ENCODE measurements around the gene OCSTAMP.

The OCSTAMP gene

DNA sequence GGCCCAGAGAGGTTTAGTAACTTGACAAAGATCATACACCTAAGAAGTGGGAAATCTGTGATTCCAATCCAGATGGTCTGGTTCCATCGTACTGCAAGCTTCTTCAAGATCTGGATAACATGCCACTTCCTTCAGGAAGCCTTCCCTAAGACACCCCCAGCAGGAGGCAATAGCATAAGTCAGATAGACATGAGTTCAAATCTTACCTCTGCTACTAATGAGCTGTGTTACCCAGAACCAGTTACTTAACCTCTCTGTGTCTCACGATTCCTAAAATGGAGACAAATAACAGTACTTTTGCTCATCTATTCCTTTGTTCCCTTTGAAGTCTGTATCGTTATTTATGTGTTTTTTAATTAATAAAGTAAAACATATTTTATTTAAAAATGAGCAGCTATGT is 22.3 kb upstream of the OCSTAMP start:
- no peak for DNase-seq

DNA sequence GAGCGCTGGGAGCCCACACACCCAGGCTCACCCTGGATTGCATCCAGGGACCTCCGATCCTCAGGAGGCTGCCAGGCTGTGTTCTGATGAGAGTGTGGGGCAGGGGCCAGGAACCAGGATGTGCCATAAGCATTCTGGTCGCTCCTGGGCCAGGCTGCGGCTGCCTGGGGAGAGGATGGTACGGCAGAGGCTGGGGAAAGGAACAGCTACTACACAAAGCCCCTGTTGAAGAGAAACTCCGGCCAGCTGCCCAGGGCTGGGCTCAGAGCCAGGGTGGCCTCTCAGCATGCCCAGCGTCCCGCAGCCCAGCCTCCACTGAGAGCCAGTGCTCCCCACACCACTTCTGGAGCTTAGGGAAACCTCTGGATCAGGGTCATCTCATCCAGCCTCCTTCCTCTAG is 21.7 kb upstream of the OCSTAMP start:
- DNase-seq = no peak

DNA sequence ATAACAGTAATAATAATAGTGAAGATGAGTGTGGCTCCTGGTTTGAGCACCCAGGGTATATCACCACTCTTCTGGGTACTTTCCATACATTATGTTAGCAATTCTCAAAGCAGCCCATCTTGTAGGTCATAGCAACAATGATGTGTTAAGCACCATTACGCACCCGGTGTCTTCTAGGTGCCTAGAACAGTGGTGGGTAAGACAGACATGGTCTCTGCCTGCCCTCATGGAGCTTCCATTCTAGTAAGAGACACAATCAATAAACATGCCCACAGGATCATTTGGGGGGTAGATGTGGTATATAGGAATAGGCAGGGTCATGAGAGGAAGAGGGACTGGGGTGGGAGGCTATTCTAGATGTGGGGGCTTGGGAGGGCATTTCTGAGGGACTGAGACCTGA is 21.0 kb upstream of the OCSTAMP start:
- DNase-seq = no peak

DNA sequence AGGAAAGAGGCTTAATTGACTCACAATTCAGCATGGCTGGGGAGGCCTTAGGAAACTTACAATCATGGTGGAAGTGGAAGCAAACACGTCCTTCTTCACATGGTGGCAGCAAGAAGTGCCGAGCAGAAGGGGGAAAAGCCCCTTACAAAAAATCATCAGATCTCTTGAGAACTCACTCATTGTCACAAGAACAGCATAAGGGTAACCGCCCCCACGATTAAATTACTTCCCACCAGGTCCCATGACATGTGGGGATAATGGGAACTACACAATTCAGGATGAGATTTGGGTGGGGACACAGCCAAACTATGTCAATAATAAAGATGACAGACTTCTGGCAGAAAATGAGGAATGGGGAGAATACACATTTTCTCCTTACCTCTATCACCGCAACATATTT is 20.5 kb upstream of the OCSTAMP start:
- DNase-seq = no peak

DNA sequence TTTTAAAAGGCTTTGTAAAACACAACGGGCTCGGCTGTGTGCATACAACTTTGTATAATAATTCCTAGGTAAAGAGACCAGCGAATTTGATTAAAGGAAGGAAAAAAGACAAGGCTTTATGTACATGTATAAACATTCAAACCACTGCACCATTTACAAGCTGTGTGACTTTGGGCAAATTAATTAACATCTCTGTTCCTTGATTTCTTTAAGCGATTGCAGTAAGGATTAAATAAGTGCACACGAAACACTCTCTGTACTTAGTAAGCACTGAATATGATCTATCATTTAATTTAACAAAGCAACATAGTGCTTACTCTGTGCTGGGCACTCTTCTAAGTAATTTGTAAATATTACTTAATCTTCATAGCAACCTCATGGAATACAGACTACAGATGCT is 19.5 kb upstream of the OCSTAMP start:
- no peak for DNase-seq

DNA sequence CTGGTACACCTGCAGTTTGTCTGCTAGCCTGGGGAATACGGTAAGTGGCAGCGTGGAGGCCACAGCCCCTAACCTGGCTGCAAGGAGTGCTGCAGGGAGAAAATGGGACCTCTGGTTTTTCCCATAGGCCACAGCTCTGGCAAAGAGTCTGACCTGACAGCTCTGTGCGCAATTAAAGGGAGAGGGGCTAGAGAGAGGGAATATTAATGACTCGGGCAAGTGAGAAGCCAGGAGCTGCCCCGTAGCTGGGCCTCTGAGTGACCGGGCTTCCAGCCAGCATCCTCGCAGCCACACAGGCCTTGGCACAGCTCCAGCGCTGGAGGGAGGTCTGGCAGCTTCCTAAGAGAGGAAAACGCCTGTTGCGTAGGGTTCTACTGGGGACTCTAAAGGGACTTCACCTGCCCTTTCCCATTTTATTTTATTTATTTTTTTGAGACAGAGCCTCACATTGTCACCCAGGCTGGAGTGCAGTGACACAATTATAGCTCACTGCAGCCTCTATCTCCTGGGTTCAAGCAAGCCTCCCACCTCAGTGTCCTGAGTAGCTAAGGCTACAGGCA is 18.2 kb upstream of the OCSTAMP start:
- peak; percentile 87 for DNase-seq

DNA sequence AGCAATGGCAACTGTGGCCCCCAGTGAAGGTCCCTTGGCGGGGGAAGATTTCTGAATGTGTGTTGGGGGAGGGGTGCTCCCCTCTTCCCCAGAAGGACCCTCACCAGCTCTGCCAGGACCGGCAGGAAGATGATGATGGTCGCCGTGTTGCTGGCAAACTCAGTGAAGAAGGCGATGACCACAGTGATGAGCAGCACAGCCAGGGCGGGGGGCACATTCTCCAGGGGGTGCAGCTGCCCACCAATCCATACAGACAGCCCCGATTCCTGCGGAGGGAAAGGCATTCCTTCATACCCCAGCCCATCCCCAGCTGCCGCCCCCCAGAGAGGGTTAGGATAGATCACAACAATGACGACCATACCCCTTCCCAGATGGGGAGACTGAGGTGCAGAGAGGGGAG is 15.7 kb upstream of the OCSTAMP start:
- DNase-seq = no peak

DNA sequence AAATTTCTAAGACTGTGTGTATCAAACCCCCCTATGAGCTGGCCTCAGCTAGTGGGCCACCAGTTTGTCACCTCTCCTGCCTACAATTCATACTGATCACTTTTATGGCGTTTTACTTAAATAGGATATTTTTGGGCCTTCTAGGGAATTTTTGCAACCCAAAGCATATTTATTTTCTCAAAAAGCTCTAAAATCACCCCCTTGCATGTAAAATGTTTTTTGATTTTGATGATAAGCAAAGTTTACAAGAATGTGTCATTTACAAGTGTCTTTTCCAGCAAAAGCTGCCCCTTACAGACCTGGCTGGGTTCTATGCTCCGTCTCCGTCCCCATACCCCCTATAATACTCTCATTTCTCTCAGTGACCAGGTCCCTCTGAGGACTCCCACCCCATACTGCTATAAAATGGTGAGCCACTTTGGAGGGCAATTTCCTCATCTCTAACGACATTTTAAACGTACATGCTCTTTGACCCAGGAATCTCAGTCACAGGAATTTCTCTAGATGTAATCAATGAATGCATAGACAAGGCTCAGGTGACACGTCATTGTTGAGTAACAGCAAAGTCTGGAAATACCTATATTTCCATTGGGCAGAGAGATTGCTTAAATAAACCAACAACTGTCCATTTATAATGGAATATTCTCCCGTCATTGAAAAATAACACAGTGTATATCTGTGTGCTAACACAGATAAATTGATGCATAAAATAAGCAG is 13.9 kb upstream of the OCSTAMP start:
- DNase-seq = no peak

DNA sequence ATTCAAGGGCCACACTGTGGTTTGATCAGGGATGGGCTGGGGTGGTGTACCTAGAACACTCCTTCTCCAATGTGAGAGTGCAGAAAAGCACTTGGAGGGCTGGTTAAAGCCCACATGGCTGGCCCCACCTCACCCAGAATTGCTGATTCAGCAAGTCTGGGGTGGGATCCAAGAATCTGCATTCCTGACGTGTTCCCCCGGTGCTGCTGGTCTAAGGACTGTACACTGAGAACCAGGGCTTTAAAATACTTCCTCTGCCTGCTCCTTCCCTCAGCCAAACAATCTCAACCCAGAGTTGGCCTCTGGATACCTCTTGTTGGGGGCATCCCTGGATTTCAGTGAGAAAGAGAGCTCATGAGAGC is 13.4 kb upstream of the OCSTAMP start:
- DNase-seq = no peak

DNA sequence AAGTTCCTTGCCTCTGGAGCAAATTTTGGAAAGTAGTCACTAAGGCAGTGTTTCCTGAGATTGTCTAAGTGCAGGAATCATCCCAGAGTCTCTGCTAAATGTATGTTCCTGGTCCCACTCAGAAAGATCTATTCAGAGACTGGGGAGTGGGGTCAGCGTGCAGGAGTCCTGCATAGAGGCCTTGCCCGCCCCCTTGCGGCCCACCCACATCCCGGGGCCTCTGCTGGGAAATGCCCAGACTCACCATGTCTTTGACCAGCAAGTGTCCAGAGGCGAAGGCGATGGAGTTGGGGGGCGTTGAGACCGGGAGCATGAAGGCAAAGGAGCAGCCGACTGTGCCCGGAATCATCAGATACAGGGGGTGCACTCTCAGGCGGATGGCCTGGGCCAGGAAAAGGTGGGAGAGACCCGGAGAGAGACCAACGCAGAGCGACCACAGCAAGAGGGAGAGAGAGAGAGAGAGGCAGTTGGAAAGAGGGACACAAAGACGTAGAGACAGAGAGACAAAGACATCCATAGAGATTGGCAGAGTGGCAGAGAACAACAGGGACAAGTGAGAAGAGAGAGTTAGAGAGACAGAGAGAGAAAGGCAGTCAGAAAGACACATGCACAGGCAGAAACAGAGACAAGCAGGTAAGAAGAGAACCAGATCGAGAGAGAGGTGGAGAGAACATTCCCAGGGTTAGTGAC is 12.9 kb upstream of the OCSTAMP start:
- DNase-seq = no peak

DNA sequence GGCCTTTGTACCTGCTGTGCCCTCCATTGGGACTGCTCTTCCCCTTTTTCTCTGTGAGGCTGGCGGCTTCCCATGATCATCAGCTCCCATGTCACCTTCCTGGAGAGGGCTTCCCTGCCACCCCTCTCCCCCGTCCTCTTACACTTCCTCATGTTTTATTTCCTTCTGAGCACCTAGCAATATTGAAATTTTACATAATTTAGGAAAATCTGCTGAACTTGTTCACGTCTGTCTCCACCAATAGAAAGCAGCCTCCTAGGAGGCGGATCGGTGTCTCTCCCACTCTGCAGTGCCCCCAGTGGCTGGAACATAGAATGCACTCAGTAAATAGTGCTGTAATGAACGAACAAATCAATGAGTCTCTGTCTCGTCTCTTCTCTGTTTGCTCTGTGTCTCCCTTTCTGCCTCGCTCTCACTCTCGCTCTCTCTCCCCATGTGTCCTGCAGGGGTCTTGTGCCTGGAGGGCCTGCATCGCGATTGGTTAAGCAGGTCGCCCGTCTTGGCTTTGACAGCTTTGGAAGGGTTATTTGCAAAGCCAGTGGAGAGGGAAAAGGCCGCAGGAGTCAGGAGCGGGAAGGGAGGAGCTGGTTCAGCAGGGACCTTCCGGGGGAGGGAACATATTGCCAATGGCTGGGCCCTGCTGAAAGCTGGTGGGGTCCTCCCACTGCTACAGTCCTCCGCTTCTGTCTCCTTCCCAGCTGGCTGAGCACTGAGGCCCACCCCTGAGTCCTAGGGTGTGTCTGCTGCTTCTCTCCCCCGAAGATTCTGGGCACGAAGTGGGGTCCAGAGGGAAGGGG is 12.1 kb upstream of the OCSTAMP start:
- DNase-seq = peak; percentile 71

DNA sequence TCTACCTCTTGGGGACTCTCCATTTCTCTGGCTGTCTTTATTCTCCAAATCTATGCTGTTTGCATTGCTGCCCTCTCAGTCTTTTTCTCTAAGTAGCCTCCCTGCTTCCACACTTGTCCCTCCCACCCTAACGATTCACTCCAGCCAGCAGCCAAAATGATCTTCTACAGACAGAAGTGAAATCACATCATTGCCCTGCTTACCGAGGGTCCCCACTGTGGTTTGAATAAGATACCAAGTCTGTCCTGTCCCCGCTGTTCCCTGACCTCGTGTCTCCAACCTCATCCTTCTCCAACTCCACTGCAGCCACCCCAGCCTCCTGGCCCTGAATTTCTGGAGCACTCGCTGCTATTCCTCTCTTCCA is 11.5 kb upstream of the OCSTAMP start:
- no peak for DNase-seq

DNA sequence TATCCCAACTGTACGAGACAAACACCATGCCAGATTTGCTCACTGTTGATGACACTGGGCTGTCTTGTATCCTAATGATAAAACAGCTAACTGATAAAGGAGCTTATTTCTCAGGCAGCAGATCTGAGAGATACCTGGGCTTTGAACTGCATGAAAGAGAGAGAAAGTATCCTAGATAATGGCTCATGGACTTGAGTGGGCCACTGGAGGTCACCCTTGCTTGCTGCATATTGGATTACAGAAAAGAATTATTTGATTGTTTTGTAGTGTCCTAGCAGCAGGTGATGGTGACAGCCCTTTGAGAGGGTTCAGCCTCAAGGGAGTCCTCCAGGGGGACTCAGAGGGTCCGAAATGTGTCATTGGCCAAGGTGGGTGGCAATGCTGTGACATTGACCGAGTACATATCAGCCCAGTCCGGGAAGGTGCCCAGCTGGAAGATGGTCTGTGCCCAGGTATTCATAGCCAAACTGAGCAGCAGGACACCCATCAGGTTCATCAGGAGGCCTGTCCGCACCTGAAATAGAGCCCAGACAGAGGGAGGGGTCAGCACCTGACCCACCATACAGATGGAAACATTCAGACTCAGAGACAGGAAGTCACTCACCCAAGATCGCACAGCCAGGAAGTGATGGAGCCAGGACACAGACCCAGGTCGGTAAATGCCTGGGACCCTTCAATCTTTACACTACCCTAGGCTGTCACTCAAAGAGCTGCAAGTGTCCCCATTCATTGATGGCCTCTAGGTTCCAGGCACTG is 9.4 kb upstream of the OCSTAMP start:
- no peak for DNase-seq

DNA sequence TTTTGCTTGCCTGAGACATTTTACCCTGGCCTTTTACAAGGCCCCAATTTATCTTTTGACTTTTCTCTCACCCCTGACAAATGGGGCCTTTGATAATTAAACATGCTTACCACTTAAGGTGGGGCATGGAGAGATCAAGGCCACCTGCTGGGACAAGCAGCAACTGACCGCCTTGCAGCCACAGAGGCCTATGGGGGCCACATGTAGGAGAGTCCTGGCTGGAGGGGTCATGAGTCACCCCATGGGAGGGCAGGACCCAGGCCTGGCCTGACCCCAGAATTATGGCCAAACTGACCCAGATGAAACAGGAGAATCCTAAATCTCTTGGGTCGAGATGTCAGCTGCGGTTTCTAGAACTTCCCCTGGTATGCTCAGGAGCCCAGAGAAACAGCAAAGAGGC is 8.5 kb upstream of the OCSTAMP start:
- no peak for DNase-seq

DNA sequence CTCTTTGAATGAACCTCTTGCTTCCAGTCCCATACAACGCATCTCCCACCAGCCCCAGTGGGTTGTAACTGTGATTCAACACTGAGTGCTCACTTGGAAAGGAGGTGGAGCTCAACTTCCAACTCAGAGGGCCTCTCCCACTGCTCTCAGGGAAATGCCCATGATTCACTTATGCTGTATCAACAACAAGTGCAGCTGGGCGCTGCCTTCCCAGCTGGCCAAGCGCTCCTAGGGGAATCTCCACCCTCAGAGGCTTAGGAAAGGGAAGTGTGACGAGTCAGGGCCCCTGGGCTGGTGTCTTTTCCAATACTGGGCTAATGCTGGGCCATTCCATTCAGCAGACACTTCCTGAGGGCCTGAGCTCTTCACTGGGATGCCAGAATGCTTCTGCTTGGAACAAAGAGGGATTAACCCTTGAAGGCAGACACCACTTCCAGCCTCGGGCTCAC is 8.1 kb upstream of the OCSTAMP start:
- no peak for DNase-seq

DNA sequence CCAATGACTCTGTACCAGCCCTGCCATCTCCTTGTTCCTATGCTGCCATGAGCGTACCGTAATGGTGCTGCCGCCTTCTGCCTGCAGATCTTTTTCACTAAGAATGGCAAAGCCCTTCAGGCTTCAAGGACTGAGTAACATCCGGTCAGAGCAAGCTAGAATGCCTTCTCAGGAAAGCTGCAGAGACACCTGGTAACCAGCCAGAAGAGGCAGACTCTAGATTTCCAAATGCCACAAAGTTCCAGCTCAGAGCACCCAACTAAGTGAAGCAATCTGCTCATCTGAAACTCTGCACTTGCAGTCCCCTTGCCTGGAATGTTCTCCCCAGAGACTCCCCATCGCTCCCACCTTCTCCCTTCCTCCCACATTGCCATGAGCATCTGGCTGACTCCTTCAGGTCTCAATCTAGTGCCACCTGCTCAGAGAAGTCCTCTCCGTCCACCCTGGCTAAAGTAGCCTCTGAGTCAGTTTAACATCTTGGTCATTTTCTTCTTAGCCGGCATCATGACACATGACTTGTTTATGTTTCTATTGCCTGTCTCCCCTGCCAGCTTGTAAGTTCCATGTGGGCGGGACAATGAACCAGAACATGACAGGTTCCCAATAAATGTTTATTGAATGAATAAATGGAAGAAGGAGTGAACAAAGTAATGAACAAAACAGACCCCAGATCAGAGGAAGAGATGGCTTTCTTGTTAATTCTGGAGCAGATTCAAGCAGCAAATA is 6.9 kb upstream of the OCSTAMP start:
- DNase-seq = peak; percentile 51

DNA sequence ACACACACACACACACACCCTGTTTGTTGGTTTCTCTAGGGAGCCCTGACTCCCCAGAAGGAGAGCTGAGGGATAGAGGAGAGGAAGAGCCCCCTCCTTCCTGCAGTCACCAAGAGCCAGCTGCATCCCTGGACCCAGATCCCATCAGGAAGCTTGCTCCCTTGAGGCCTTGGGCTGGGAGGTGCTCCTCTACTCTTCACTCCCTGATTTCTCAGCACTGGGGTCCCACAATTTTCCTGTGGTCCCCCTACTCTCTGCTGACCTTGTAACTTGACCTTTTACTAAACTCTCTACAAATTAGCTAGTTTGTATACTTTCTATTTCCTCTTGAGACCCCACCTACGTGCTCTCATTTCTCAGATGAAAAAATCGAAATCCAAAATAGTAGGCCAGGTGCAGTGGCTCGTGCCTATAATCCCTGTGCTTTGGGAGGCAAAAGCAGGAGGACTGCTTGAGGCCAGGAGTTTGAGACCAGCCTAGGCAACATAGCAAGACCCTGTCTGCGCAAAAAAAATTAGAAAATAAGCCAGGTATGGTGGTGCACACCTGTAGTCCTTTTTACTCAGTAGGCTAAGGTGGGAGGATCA is 5.0 kb upstream of the OCSTAMP start:
- no peak for DNase-seq

DNA sequence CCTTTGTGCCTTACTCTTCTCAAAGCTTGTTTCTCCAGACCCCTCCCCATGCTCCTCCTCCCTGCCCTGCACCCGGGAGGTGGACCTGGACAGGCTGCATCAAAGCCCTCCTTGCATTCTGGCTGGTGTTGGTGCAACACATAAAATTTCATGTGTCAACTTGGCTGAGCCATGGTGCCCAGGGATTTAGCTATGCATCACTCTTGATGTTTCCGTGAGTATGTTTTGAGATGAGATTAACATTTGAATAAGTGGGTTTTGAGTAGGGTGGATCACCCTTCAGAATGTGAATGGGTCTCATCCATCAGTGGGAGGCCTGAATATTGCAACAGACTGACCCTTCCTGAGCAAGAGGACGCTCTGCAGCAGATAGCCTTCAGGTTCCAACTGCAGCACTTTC is 4.4 kb upstream of the OCSTAMP start:
- no peak for DNase-seq

DNA sequence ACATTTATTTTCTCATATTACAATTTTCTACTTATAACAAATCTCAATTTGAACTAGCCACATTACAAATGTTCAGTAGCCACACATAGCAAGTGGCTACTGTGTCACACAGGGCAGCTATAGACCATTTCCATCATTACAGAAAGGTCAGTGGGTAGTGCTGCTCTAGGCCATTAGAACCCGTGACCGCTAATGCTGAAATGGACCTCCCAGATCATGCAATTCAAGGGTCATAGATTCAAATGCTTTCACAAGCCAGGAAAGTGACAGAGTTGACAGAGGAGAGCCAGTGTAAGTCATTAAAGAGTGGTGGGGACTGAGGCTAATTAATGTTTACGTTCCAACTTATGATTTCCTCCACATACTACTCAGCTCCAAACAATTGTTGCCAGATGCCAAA is 3.5 kb upstream of the OCSTAMP start:
- no peak for DNase-seq

DNA sequence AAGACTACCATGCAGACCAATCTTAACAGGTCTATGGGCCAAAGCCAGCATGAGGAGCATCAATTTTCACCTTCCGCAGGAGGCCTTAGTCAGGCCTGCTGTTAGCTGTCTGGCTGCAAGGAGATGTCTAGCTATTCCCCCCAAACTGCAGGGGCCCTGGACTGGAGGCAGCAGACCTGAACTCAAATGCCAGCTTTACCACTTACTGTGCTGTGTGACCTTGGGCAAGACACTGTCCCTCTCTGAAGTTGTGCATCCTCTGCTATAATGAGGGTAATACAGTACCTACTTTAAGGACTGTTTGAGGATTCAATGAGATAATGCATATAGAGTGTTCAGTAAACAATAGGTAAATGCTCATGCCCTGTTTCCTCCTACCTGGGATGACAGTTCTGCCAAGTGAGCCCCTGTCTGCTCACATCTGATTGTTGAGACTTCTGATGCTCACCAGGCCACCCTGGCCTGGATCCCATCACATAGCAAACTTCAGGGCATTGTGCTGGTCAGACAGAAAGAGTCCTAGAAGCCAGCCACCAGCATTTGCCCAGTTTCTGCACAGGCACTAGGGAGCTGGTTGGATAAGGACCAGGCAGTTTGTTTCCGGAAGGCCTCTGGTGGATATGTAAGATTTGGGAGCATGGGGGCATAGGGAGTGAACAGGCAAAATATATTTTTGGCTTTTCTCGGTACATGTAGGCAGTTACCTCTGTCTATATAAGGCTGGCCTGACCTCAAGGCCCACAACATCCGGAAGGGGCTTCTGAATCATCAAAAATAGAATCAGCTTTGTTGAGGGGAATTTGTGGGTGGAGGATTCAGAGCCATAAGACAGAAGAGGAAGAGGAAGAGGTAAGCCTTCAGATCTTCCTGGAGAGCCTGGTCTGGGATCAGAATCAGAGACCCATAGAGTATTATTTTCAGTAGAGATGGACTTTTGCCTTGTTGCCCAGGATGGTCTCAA is 2.3 kb upstream of the OCSTAMP start:
- peak; percentile 69 for DNase-seq
